ENCODE data around the gene ZSCAN25. TPM values are rescaled to one million over a fixed set of nuclear protein-coding genes. Genes with fewer than 3 reads are reported as not detected.

Gene ZSCAN25
- total and polyA plus RNA-seq, 2 of the 13 experiments (the other 11 are each of a cell fraction or from before 2014, with no cell fraction given), result 12.1 to 16.8 TPM

- TF ChIP-seq, protein P1, sequence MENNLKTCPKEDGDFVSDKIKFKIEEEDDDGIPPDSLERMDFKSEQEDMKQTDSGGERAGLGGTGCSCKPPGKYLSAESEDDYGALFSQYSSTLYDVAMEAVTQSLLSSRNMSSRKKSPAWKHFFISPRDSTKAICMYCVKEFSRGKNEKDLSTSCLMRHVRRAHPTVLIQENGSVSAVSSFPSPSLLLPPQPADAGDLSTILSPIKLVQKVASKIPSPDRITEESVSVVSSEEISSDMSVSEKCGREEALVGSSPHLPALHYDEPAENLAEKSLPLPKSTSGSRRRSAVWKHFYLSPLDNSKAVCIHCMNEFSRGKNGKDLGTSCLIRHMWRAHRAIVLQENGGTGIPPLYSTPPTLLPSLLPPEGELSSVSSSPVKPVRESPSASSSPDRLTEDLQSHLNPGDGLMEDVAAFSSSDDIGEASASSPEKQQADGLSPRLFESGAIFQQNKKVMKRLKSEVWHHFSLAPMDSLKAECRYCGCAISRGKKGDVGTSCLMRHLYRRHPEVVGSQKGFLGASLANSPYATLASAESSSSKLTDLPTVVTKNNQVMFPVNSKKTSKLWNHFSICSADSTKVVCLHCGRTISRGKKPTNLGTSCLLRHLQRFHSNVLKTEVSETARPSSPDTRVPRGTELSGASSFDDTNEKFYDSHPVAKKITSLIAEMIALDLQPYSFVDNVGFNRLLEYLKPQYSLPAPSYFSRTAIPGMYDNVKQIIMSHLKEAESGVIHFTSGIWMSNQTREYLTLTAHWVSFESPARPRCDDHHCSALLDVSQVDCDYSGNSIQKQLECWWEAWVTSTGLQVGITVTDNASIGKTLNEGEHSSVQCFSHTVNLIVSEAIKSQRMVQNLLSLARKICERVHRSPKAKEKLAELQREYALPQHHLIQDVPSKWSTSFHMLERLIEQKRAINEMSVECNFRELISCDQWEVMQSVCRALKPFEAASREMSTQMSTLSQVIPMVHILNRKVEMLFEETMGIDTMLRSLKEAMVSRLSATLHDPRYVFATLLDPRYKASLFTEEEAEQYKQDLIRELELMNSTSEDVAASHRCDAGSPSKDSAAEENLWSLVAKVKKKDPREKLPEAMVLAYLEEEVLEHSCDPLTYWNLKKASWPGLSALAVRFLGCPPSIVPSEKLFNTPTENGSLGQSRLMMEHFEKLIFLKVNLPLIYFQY (CRISPR knock-in tag; IDR thresholded peaks at IDR 0.05; ENCODE audit: borderline replicate concordance), result no peak
- TF ChIP-seq GZF1 (CRISPR knock-in tag; IDR thresholded peaks at IDR 0.05) (no peak), POLR2AphosphoS2 (IDR thresholded peaks at IDR 0.05; ENCODE audit: low read depth, low read length) (no peak), EZH2 (conservative IDR thresholded peaks at IDR 0.05; ENCODE audit: low read depth, low read length) (no peak), ATF7 (IDR thresholded peaks at IDR 0.05) (no peak), ATF7 (CRISPR knock-in tag; IDR thresholded peaks at IDR 0.05) (no peak), KMT2A (CRISPR knock-in tag; IDR thresholded peaks at IDR 0.05) (no peak), MAZ (IDR thresholded peaks at IDR 0.05; ENCODE audit: borderline replicate concordance, low read depth, low read length) (no peak), MAZ (CRISPR knock-in tag; IDR thresholded peaks at IDR 0.05; ENCODE audit: low read depth) (no peak), PHF20 (CRISPR knock-in tag; IDR thresholded peaks at IDR 0.05) (no peak), ZFP91 (CRISPR knock-in tag; IDR thresholded peaks at IDR 0.05; ENCODE audit: borderline replicate concordance) (no peak)
Observed at GRCh38 chr7:99669782-99670181, 53.0 kb downstream of the ZSCAN25 start (continued).

Measured in HepG2 (cell line).